ENCODE measurements around the gene RAB13. TPM values are rescaled to one million over a fixed set of nuclear protein-coding genes. Genes with fewer than 3 reads are reported as not detected.

The RAB13 gene
- total and polyA plus RNA-seq, 2 of the 13 experiments (the other 11 are each of a cell fraction or from before 2014, with no cell fraction given): 15.9 to 24.7 TPM

DNA sequence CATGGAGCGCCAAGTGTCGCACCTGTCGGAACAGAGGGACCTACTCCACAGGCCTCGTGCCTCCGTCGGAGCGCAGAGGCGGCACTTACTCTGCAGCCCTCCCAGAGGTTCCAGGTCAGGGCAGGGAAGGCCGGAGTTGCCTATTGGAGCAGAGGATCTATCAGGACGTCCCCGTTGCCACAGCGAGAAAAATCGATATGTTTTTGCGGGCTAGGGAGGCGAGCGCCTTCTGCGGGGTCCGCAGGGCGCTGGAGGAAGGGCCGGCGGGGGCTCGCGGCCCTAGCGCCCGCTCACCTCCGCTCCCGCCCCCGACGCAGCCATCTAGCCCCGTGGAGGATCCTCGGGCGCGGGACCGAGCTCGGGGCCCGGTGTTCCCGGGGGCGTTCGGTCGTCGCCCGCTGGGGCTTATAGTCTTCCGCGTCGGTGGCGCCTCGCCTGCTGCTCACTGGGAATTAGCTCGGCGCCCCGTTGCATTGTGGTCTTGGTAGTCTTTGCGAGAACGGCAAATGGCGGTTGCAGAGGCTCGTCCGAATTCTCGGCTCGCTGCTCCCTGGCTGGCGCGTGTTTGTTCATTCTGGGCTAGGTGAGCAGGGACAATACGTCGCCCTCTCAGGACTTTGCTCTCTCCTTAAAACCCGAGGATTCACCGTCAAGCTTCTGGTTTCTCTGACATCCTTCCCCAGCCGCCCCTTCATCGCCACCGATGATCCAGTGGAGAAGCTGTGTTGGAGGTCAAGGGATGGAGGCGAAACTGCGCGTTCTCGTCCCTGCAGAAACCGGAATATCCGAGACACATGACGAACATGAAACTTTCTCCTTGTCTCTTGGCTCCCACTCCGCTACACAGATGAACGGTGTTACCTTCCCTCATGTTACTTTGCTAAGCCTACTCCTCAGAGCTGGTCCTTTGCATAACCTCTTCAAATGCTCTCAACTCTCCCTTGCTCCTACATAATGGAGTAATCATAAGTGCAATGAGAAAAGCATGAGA is 8.6 kb downstream of the RAB13 start, which contains the start of gene JTB (continued):
- TF ChIP-seq, protein P1, sequence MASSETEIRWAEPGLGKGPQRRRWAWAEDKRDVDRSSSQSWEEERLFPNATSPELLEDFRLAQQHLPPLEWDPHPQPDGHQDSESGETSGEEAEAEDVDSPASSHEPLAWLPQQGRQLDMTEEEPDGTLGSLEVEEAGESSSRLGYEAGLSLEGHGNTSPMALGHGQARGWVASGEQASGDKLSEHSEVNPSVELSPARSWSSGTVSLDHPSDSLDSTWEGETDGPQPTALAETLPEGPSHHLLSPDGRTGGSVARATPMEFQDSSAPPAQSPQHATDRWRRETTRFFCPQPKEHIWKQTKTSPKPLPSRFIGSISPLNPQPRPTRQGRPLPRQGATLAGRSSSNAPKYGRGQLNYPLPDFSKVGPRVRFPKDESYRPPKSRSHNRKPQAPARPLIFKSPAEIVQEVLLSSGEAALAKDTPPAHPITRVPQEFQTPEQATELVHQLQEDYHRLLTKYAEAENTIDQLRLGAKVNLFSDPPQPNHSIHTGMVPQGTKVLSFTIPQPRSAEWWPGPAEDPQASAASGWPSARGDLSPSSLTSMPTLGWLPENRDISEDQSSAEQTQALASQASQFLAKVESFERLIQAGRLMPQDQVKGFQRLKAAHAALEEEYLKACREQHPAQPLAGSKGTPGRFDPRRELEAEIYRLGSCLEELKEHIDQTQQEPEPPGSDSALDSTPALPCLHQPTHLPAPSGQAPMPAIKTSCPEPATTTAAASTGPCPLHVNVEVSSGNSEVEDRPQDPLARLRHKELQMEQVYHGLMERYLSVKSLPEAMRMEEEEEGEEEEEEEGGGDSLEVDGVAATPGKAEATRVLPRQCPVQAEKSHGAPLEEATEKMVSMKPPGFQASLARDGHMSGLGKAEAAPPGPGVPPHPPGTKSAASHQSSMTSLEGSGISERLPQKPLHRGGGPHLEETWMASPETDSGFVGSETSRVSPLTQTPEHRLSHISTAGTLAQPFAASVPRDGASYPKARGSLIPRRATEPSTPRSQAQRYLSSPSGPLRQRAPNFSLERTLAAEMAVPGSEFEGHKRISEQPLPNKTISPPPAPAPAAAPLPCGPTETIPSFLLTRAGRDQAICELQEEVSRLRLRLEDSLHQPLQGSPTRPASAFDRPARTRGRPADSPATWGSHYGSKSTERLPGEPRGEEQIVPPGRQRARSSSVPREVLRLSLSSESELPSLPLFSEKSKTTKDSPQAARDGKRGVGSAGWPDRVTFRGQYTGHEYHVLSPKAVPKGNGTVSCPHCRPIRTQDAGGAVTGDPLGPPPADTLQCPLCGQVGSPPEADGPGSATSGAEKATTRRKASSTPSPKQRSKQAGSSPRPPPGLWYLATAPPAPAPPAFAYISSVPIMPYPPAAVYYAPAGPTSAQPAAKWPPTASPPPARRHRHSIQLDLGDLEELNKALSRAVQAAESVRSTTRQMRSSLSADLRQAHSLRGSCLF (CRISPR knock-in tag; IDR thresholded peaks at IDR 0.05; ENCODE audit: borderline replicate concordance): no peak
- TF ChIP-seq ZNF850 (CRISPR knock-in tag; conservative IDR thresholded peaks at IDR 0.05): no peak
- peak; percentile 88 for TF ChIP-seq TAF1 (CRISPR knock-in tag; IDR thresholded peaks at IDR 0.05)
- no peak for TF ChIP-seq ZNF562 (CRISPR knock-in tag; IDR thresholded peaks at IDR 0.05; ENCODE audit: borderline replicate concordance)
- TF ChIP-seq RERE (CRISPR knock-in tag; IDR thresholded peaks at IDR 0.05; ENCODE audit: low read depth): no peak
- TF ChIP-seq CEBPZ (IDR thresholded peaks at IDR 0.05; ENCODE audit: low read length): no peak
- TF ChIP-seq YY1 (IDR thresholded peaks at IDR 0.05; ENCODE audit: insufficient read depth, insufficient replicate concordance, low read depth, low read length): peak; percentile 94
- no peak for TF ChIP-seq TCF7L2 (IDR thresholded peaks at IDR 0.05; ENCODE audit: low read depth, low read length)
- TF ChIP-seq ZNF775 (CRISPR knock-in tag; IDR thresholded peaks at IDR 0.05; ENCODE audit: borderline replicate concordance): no peak
- peak; percentile 96 for TF ChIP-seq RBFOX2 (IDR thresholded peaks at IDR 0.05; ENCODE audit: low read depth, low read length)
- peak; percentile 57; the same call in 1 of the 2 replicates for TF ChIP-seq GFI1 (CRISPR knock-in tag; IDR thresholded peaks at IDR 0.05; ENCODE audit: borderline replicate concordance)
- no peak for TF ChIP-seq RFXANK (CRISPR knock-in tag; IDR thresholded peaks at IDR 0.05)
- no peak for TF ChIP-seq AHR (CRISPR knock-in tag; IDR thresholded peaks at IDR 0.05)
- no peak for TF ChIP-seq ATF7 (IDR thresholded peaks at IDR 0.05)
- 0 out of 2 replicates have a peak, but pooled peaks have one; percentile 2 for TF ChIP-seq ATF7 (CRISPR knock-in tag; IDR thresholded peaks at IDR 0.05)
